Measurements from ENCODE around the gene ZNF77.
"Not testable (repeated sequence)": the region's sequence is repeated elsewhere in the genome, so short reads cannot be mapped to it uniquely, and the experiment has no call there.

The ZNF77 gene

GRCh38 chr19:2944775-2945574 lies at the start of gene ZNF77:
TSS of gene ZNF77 (minus strand) at chr19:2944971. CDS start at chr19:2944840, 131 bp downstream.
- peak; percentile 98 for DNase-seq (ENCODE audit: low read depth, low spot score)

- no peak for DNase-seq (ENCODE audit: low read depth, low spot score)
Observed at GRCh38 chr19:2993579-2993978, 48.8 kb upstream of the ZNF77 start.

- no peak for DNase-seq (ENCODE audit: low read depth, low spot score)
Observed at GRCh38 chr19:2992958-2993357, 48.2 kb upstream of the ZNF77 start.

GRCh38 chr19:2992333-2992732 lies 47.6 kb upstream of the ZNF77 start:
- DNase-seq (ENCODE audit: low read depth, low spot score) = not testable (repeated sequence)

- DNase-seq (ENCODE audit: low read depth, low spot score) = no peak
Observed at GRCh38 chr19:2989236-2989946, 44.6 kb upstream of the ZNF77 start.

GRCh38 chr19:2988568-2988967 lies 43.8 kb upstream of the ZNF77 start:
- no peak for DNase-seq (ENCODE audit: low read depth, low spot score)

- DNase-seq (ENCODE audit: low read depth, low spot score) = no peak
Observed at GRCh38 chr19:2987797-2988196, 43.0 kb upstream of the ZNF77 start.

GRCh38 chr19:2986951-2987524 lies 42.3 kb upstream of the ZNF77 start:
- DNase-seq (ENCODE audit: low read depth, low spot score) = no peak

- DNase-seq (ENCODE audit: low read depth, low spot score) = no peak
Observed at GRCh38 chr19:2984215-2984528, 39.4 kb upstream of the ZNF77 start.

GRCh38 chr19:2983351-2984214 lies 38.8 kb upstream of the ZNF77 start:
- DNase-seq (ENCODE audit: low read depth, low spot score) = peak; percentile 47

GRCh38 chr19:2982983-2983350 lies 38.2 kb upstream of the ZNF77 start:
- peak; percentile 54 for DNase-seq (ENCODE audit: low read depth, low spot score)

GRCh38 chr19:2982561-2982960 lies 37.8 kb upstream of the ZNF77 start:
- DNase-seq (ENCODE audit: low read depth, low spot score) = no peak

- no peak for DNase-seq (ENCODE audit: low read depth, low spot score)
Observed at GRCh38 chr19:2981898-2982297, 37.1 kb upstream of the ZNF77 start.

GRCh38 chr19:2978772-2979171 lies 34.0 kb upstream of the ZNF77 start:
- no peak for DNase-seq (ENCODE audit: low read depth, low spot score)

GRCh38 chr19:2978166-2978767 lies 33.5 kb upstream of the ZNF77 start:
- DNase-seq (ENCODE audit: low read depth, low spot score) = no peak

GRCh38 chr19:2977746-2978138 lies 33.0 kb upstream of the ZNF77 start:
- no peak for DNase-seq (ENCODE audit: low read depth, low spot score)

GRCh38 chr19:2977001-2977745 lies 32.4 kb upstream of the ZNF77 start, which contains the start of gene TLE6:
TSS of gene TLE6 (plus strand) at chr19:2977564. CDS start at chr19:2978234, 670 bp downstream.
- peak; percentile 75 for DNase-seq (ENCODE audit: low read depth, low spot score)

GRCh38 chr19:2976609-2977000 lies 31.8 kb upstream of the ZNF77 start:
- no peak for DNase-seq (ENCODE audit: low read depth, low spot score)

GRCh38 chr19:2974342-2975041 lies 29.7 kb upstream of the ZNF77 start:
- DNase-seq (ENCODE audit: low read depth, low spot score) = no peak

GRCh38 chr19:2973229-2973628 lies 28.5 kb upstream of the ZNF77 start:
- DNase-seq (ENCODE audit: low read depth, low spot score) = no peak

All from smooth muscle cell of the brain vasculature (primary cell).